Measurements from ENCODE around the gene MRPL34. TPM values are rescaled to one million over a fixed set of nuclear protein-coding genes. Genes with fewer than 3 reads are reported as not detected.

Gene MRPL34
- total RNA-seq, 5 donors from 2014 or later (not counting 1 experiment from before 2014, with no cell fraction given) = 37.6 to 87.0 (median 69.3) TPM

DNA sequence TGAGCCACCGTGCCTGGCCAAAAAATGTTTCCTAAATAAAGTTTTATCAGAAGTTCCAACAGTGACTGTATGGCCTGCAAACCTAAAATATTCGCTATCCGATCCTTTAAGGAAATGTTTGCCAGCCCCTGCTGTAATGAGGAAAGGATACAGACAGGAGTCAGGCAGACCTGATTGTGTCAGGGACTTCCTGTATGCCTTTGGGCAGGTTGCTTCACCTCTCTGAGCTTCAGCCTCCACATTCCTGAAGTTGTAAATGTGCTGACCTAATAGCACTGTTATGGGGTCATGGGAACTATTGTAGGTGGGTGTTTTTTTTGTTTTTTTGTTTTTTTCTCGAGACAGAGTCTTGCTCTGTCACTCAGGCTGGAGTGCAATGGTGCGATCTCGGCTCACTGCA lies 8.7 kb upstream of the MRPL34 start:
- ChIA-PET CTCF (interaction anchor here in 1 of 2 donors (1.4 kb wide), 1 partner anchor 8 kb away, joined by 4 read pairs; the partner anchor contains the start of gene MRPL34), POLR2A (interaction anchor here in 1 of 2 donors (0.7 kb wide), 1 partner anchor 479 kb away, joined by 9 read pairs; no protein-coding TSS in a partner anchor)
- Histone ChIP-seq H3K4me3 (ENCODE audit: control insufficient read depth in 1 of 2, extremely low read depth in 1 of 2, low read length in 1 of 2) (no peak overlapping the region), H3K36me3 (ENCODE audit: control insufficient read depth in 2 of 2, extremely low read depth in 1 of 2, insufficient read depth in 1 of 2, low read length in 1 of 2) (peaks cover 0 to 7% of the 10 kb centered on the region in 2 donors), H3K9me3 (no peaks in the 10 kb centered on the region), H3K27me3 (replicated peaks in 1 of 2; ENCODE audit: control insufficient read depth in 2 of 2, extremely low read depth in 1 of 2, insufficient read depth in 2 of 2, low read length in 1 of 2) (peaks cover 0 to 2% of the 10 kb centered on the region in 2 experiments), H3K4me1 (ENCODE audit: control insufficient read depth in 1 of 2, extremely low read depth in 1 of 2, insufficient read depth in 2 of 2, low read length in 2 of 2) (peaks cover 0 to 9% of the 10 kb centered on the region in 2 experiments), H3K27ac (ENCODE audit: low read length) (no peak overlapping the region)
- Mint-ChIP-seq H3K27ac (no peak overlapping the region), H3K4me3 (no peak overlapping the region), H3K9me3 (no peaks in the 10 kb centered on the region), H3K27me3 (no peaks in the 10 kb centered on the region), H3K4me1 (peaks cover 4 to 8% (median 7%) of the 10 kb centered on the region in 3 donors), H3K36me3 (peaks cover 7% of the 10 kb centered on the region)
- WGBS (ENCODE audit: insufficient coverage) = 85% methylated on average over 3 of the region's 6 CpGs
- no peak for ATAC-seq (replicated peaks in 1 of 4)
- DNase-seq = no peak

DNA sequence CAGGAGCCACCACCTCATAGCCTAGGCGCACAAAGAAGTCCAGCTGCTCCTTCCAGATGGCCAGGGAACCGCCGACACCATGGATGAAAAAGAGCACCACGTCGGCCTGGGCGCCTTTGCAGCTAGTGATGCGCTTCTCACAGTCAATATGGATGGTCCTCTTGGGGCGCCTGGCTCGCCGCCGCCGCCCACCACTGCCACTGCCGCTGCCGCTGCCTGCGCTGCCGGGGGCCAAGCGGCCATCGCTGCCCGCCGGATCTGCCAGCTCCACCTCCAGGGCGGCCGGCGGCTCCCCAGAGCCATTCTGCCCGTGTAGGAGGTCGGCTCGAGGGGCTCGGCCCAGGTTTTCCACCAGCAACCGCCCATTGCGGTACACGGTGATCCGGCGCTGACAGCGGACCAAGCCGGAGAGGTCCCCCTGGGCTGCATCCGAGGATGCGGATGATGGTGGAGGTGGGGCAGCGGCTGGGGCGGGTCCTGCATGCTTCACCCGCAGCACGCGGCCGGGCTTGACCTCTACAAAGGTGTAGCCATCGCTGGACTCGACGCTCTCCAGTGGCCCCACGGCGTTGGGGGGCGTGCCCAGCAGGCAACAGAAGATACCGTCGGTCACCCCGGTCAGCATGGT lies 4.6 kb upstream of the MRPL34 start:
- CTCF ChIA-PET = no interaction called here
- POLR2A ChIA-PET = no interaction called here

DNA sequence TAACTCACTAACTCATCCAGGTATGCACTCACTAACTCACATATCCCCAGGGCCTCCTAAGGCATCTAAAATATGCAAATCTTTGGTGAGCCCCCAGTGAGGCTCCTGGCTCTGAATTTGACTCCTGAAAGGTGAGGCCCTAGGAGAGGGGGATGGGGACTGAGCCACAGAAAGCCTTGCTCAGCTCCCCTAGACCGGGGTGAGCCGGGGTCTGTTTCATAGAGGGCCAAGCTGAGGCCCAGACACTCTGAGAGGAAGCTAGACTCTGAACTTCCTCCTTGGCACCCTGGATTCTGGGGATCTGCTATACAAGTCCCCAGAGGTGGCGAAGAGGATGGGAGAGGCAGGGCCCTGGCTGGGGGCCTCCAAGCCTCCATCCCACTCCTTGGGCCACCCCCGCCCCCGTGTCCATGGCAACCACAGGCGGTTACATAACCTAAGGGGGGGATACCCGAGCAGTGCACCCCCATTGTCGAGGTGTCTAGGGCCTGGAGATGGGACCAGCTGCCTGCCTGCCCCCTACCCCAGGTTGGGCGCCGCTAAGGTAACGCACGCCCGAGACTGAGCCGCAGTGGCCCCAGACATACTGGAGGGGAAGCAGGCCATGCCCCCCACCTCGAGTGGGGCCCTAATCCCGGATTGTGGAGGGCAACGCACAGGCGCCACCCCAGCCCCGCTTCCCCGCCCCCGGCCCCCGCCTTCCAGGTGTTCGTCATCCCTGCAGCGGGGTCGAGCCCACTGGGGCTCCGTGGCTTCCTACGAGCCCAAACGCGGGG lies 3.1 kb upstream of the MRPL34 start:
- WGBS (ENCODE audit: insufficient coverage) = 23% methylated on average over 23 of the region's 29 CpGs
- peak in 11 of 35 experiments; percentile 17 to 44 (median 28) for DNase-seq
- Histone ChIP-seq H3K4me3 (ENCODE audit: control insufficient read depth in 1 of 2, extremely low read depth in 1 of 2, low read length in 1 of 2) (peak overlapping the region; percentile 62 to 72), H3K27ac (ENCODE audit: low read length) (peak overlapping the region; percentile 53), H3K4me1 (ENCODE audit: control insufficient read depth in 1 of 2, extremely low read depth in 1 of 2, insufficient read depth in 2 of 2, low read length in 2 of 2) (peaks cover 2 to 49% of the 10 kb centered on the region in 2 experiments), H3K36me3 (ENCODE audit: control insufficient read depth in 2 of 2, extremely low read depth in 1 of 2, insufficient read depth in 1 of 2, low read length in 1 of 2) (no peaks in the 10 kb centered on the region), H3K9me3 (no peaks in the 10 kb centered on the region), H3K27me3 (replicated peaks in 1 of 2; ENCODE audit: control insufficient read depth in 2 of 2, extremely low read depth in 1 of 2, insufficient read depth in 2 of 2, low read length in 1 of 2) (no peaks in the 10 kb centered on the region)
- H3K27ac Mint-ChIP-seq = peak overlapping the region; percentile 19 to 68
- peak; percentile 3 to 9 (median 6) for ATAC-seq (replicated peaks in 1 of 4)
- H3K4me3 Mint-ChIP-seq = peak overlapping the region; percentile 70 to 80 (median 74)
- CTCF ChIA-PET = interaction anchor here in 1 of 2 donors (0.5 to 1.3 kb wide), 3 partner anchors 30 to 1239 kb away, joined by 3 read pairs; no protein-coding TSS in a partner anchor
- H3K36me3 Mint-ChIP-seq = peaks cover 5% of the 10 kb centered on the region
- no peaks in the 10 kb centered on the region for H3K9me3 Mint-ChIP-seq
- H3K4me1 Mint-ChIP-seq = peaks cover 23 to 40% (median 30%) of the 10 kb centered on the region in 3 donors
- POLR2A ChIA-PET = no interaction called here
- H3K27me3 Mint-ChIP-seq = no peaks in the 10 kb centered on the region

More for the DNA sequence above, 4.6 kb upstream of the MRPL34 start:
- 97% methylated on average over 40 of the region's 51 CpGs for WGBS (ENCODE audit: insufficient coverage)
- Histone ChIP-seq H3K4me1 (ENCODE audit: control insufficient read depth in 1 of 2, extremely low read depth in 1 of 2, insufficient read depth in 2 of 2, low read length in 2 of 2) (peaks cover 2 to 35% of the 10 kb centered on the region in 2 experiments), H3K4me3 (ENCODE audit: control insufficient read depth in 1 of 2, extremely low read depth in 1 of 2, low read length in 1 of 2) (no peak overlapping the region), H3K9me3 (no peaks in the 10 kb centered on the region), H3K36me3 (ENCODE audit: control insufficient read depth in 2 of 2, extremely low read depth in 1 of 2, insufficient read depth in 1 of 2, low read length in 1 of 2) (no peaks in the 10 kb centered on the region), H3K27me3 (replicated peaks in 1 of 2; ENCODE audit: control insufficient read depth in 2 of 2, extremely low read depth in 1 of 2, insufficient read depth in 2 of 2, low read length in 1 of 2) (no peaks in the 10 kb centered on the region), H3K27ac (ENCODE audit: low read length) (no peak overlapping the region)
- Mint-ChIP-seq H3K9me3 (no peaks in the 10 kb centered on the region), H3K27me3 (no peaks in the 10 kb centered on the region), H3K4me3 (no peak overlapping the region), H3K27ac (no peak overlapping the region), H3K4me1 (peaks cover 23 to 31% (median 23%) of the 10 kb centered on the region in 3 donors), H3K36me3 (peaks cover 7% of the 10 kb centered on the region)
- ATAC-seq (replicated peaks in 1 of 4) (no peak), DNase-seq (no peak)

DNA sequence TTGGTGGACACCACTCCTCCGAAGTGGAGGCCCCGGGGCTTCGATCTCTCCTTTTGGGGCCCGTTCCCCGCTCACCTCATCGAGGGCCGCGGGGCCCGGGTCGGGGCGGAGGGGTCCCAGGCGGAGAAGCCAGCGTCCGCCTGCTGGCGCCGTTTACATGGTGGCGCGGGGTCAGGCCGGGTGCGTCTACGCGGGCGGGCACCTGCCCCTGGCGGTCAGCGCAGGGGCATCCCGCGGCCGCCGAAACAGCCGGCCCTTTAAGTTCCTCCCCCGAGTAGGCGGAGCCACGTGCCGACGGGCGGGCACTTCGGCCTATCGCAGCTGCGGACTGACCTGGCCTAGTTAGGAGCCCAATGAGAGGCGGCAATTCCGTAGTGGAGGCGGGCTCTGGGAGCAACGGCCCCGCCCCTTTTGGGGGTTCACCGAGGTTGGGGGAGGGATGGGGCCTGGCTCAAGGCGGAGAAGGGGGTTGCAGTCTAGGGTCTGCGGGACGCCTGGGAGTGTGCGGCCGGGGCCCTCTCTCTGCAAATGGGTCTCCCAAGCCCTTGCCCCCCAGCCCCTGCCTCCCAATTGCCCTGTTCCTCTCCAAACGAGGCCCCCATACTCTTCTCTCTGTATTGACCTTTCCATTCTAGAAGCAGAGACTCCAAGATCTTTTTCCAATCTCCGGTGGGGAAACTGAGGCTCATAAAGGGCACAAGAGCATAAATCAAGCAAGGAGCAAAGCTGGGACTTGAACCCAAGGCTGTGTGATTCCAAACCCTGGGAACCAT lies 2.3 kb upstream of the MRPL34 start, which contains the start of gene ABHD8:
ABHD8 (minus strand) TSS at position 259 of the 773 bp plus-strand sequence. CDS start 1,809 bp downstream, outside the sequence.
- Histone ChIP-seq H3K4me3 (ENCODE audit: control insufficient read depth in 1 of 2, extremely low read depth in 1 of 2, low read length in 1 of 2) (peak within 1 kb of the TSS; percentile 62 to 72), H3K36me3 (ENCODE audit: control insufficient read depth in 2 of 2, extremely low read depth in 1 of 2, insufficient read depth in 1 of 2, low read length in 1 of 2) (no peaks in the 10 kb centered on the region), H3K9me3 (no peaks in the 10 kb centered on the region), H3K27ac (ENCODE audit: low read length) (peak within 1 kb of the TSS; percentile 56), H3K27me3 (replicated peaks in 1 of 2; ENCODE audit: control insufficient read depth in 2 of 2, extremely low read depth in 1 of 2, insufficient read depth in 2 of 2, low read length in 1 of 2) (no peaks in the 10 kb centered on the region), H3K4me1 (ENCODE audit: control insufficient read depth in 1 of 2, extremely low read depth in 1 of 2, insufficient read depth in 2 of 2, low read length in 2 of 2) (peaks cover 2 to 49% of the 10 kb centered on the region in 2 experiments)
- Mint-ChIP-seq H3K9me3 (no peaks in the 10 kb centered on the region), H3K4me1 (peaks cover 30 to 45% (median 36%) of the 10 kb centered on the region in 3 donors), H3K27ac (peak within 1 kb of the TSS; percentile 69 to 71), H3K36me3 (peaks cover 1% of the 10 kb centered on the region), H3K4me3 (peak within 1 kb of the TSS; percentile 70 to 89 (median 80)), H3K27me3 (no peaks in the 10 kb centered on the region)
- ATAC-seq (replicated peaks in 1 of 4) (peak; percentile 75 to 78 (median 78)), DNase-seq (peak; percentile 82 to 95 (median 90))
- ChIA-PET CTCF (interaction anchor here in 1 of 2 donors (0.5 to 1.3 kb wide), 4 partner anchors 30 to 1240 kb away, joined by 3 read pairs; no protein-coding TSS in a partner anchor), POLR2A (interaction anchor here in 1 of 2 donors (1.0 kb wide), 1 partner anchor 10 kb away, joined by 4 read pairs; no protein-coding TSS in a partner anchor)
- WGBS (ENCODE audit: insufficient coverage) = 2% methylated on average over 44 of the region's 52 CpGs

DNA sequence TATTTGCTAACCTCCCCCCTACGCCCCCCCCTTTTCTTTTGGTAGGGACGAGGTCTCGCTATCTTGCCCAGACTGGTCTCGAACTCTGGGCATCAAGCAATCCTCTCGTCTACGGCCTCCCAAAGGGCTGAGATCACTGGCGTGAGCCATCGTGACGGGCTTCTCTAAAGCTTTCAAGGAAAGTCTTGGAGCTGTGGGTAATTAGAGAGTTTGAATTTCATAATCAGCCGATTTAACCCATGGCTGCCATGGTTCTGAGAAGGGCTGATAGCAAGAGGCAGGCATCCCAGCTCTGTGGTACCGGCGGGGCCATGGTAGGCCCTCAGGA lies 1.8 kb upstream of the MRPL34 start:
- Mint-ChIP-seq H3K4me3 (peak overlapping the region; percentile 70 to 80 (median 74)), H3K27ac (peak overlapping the region; percentile 69 to 71), H3K4me1 (peaks cover 31 to 45% (median 37%) of the 10 kb centered on the region in 3 donors), H3K27me3 (no peaks in the 10 kb centered on the region), H3K36me3 (no peaks in the 10 kb centered on the region), H3K9me3 (no peaks in the 10 kb centered on the region)
- no peaks in the 10 kb centered on the region for H3K36me3 ChIP-seq (ENCODE audit: control insufficient read depth in 2 of 2, extremely low read depth in 1 of 2, insufficient read depth in 1 of 2, low read length in 1 of 2)
- H3K4me1 ChIP-seq (ENCODE audit: control insufficient read depth in 1 of 2, extremely low read depth in 1 of 2, insufficient read depth in 2 of 2, low read length in 2 of 2) = peaks cover 2 to 54% of the 10 kb centered on the region in 2 experiments
- ATAC-seq (replicated peaks in 1 of 4) (no peak), DNase-seq (no peak)
- ChIA-PET POLR2A (interaction anchor here in 1 of 2 donors (1.0 kb wide), 1 partner anchor 9 kb away, joined by 4 read pairs; no protein-coding TSS in a partner anchor), CTCF (interaction anchor here in 1 of 2 donors (0.5 kb wide), 1 partner anchor 234 kb away, joined by 3 read pairs; no protein-coding TSS in a partner anchor)
- no peaks in the 10 kb centered on the region for H3K27me3 ChIP-seq (replicated peaks in 1 of 2; ENCODE audit: control insufficient read depth in 2 of 2, extremely low read depth in 1 of 2, insufficient read depth in 2 of 2, low read length in 1 of 2)
- H3K4me3 ChIP-seq (ENCODE audit: control insufficient read depth in 1 of 2, extremely low read depth in 1 of 2, low read length in 1 of 2) = no peak overlapping the region
- WGBS (ENCODE audit: insufficient coverage) = 100% methylated on average over 3 of the region's 12 CpGs
- peak overlapping the region; percentile 56 for H3K27ac ChIP-seq (ENCODE audit: low read length)
- H3K9me3 ChIP-seq = no peaks in the 10 kb centered on the region

Measured in T-cell (primary cell).